B cell (primary cell): ENCODE measurements around the gene GADD45G.

Experiments used
- CTCF ChIP-seq: fragments of 200-600 bp; IDR thresholded peaks from one replicate; pipeline ENCODE4 v1.8.0; 2022; ENCODE audit warnings: antibody characterized with exemption, mild to moderate bottlenecking
- EZH2 ChIP-seq: IDR thresholded peaks from 2 replicates; pipeline ENCODE4 v1.6.1; 2012; ENCODE audit warnings: borderline replicate concordance, low read depth, mild to moderate bottlenecking, moderate library complexity, low read length; ENCODE audit not compliant: insufficient read depth, poor library complexity, severe bottlenecking

- TF ChIP-seq EZH2 (no peak), CTCF (no peak)
Observed at GRCh38 chr9:89609426-89610006, 4.7 kb downstream of the GADD45G start.
